HG03521 (cell line): ENCODE results near the gene PTPRE.

Experiments
- ATAC-seq: cut with Tn5 transposase; IDR thresholded peaks from one replicate; pipeline ENCODE4 v1.9.1; 2021; ENCODE audit warnings: mild to moderate bottlenecking, moderate library complexity; ENCODE audit not compliant: unreplicated experiment

The PTPRE gene

GRCh38 chr10:127948791-127949190, 41.9 kb downstream of the PTPRE start:
- no peak for ATAC-seq

DNA sequence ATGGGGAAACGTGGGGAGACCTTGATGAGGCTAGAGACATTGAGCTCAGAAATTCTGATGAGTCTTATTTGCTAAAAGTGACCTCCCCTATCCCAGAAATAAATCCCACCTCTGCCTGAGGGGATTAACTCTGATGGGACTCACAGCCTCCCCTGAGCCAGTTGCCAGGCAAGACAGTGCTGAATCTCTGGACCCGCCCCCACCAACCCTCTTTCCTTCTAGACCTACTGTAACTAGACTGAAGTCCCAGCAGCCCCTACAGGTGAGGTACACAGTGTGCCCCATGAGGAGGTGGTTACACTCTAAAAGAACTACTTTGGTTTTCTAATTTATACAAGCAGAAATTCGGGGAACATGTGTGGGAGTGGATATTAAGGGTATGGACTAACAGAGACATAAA, 42.9 kb downstream of the PTPRE start:
- no peak for ATAC-seq

DNA sequence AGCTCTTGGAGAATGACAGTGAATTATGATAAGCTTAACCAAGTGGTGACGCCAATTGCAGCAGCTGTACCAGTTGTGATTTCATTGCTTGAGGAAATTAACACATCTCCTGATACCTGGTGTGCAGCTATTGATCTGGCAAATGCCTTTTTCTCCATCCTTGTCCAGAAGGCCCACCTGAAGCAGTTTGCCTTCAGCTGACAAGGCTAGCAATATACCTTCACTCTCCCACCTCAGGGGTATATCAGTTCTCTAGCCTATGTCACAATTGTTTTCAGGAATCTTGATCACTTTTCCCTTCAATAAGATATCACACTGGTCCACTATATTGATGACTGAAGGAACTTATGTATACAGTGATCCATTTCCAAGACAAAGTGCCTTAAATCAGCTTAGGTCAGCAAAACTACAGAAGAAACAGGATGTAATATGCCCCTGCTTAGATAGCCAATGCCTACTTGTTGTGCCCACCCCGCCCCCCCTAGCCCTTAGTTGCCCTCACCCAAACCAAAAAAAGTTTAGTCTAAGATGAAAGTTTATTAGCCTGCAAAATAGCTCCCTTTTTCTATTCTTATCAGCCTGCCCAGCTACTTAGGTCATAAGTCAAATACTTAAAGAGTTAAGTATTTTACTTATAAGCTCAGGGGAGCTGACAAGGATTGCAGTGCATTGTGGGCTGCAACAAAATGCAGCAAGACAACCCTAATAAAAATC, 45.1 kb downstream of the PTPRE start:
- no peak for ATAC-seq

DNA sequence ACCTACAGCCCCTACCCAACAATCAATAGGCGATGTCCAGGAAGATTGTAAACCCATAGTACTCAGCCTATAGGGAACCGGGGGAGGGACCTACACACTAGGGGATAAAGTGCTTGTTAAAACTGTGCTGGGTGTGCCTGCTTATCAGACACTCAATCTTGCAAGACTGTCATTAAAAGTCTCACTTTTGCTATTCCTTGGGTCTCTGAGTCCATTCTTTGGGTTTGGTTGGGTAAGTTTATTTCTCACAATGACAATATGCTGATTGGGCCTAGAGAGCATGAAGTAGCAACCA, 45.6 kb downstream of the PTPRE start:
- ATAC-seq, result no peak

DNA sequence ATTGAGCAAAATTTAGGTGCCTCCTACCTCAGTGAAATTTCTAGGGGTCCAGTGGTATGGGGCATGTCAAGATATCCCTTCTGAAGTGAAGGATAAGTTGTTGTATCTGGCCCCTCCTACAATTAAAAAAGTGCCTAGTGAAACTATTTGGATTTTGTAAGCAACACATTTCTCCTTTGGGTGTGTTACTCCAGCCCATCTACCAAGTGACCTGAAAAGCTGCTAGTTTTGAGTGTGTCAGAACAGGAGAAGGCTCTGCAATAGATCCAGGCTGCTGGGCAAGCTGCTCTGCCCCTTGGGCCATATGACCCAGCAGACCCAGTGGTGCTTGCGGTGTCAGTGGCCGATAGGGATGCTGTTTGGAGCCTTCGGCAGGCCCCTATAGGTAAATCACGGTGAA, 46.0 kb downstream of the PTPRE start:
- no peak for ATAC-seq

GRCh38 chr10:127953876-127954275, 47.0 kb downstream of the PTPRE start:
- no peak for ATAC-seq

- ATAC-seq, result no peak
Observed at GRCh38 chr10:127959428-127959827, 52.5 kb downstream of the PTPRE start.

- ATAC-seq, result no peak
Observed at GRCh38 chr10:127961071-127961470, 54.2 kb downstream of the PTPRE start.

- no peak for ATAC-seq
Observed at GRCh38 chr10:127962205-127962604, 55.3 kb downstream of the PTPRE start.

GRCh38 chr10:127963136-127963535, 56.2 kb downstream of the PTPRE start:
- ATAC-seq, result no peak

- no peak for ATAC-seq
Observed at GRCh38 chr10:127964621-127965020, 57.7 kb downstream of the PTPRE start.

DNA sequence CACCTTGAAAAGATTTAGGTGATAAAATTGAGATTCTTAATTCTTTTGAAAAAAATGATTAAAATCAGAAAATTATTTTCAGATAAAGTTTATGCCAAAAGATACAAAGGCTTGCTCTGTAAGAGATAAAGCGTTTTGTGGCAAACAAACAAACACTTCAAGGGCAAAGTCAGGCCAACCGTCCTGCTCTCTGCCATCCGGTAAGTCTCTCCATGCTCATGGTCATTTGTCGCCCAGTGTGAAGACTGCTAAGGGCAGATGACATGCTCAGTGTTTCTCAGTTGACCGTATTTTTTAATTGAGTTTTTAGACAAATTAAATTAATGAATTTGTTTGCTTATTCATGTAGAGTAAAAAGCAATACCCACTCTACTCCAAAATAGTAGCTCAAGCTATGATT, 60.0 kb downstream of the PTPRE start:
- ATAC-seq, result no peak

DNA sequence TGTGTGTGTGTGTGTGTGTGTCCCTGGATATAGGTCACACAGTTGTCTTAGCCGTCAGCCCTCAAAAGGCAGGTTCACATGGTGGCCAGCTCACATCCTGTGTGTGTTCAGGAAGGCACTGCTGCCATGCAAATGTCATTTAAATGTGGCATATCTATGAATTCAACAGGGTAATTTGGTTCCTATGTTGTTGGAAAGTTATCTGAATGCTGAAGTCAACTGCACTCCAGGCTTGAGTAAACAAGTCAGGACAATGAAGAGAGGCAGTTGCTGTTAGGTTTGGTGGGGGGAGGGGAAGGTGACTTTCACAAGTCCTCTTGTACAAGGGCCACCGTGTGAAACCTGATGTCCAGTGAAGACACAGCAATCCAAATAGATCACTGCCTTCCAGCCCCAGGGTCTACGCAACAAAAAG, 61.1 kb downstream of the PTPRE start:
- no peak for ATAC-seq

DNA sequence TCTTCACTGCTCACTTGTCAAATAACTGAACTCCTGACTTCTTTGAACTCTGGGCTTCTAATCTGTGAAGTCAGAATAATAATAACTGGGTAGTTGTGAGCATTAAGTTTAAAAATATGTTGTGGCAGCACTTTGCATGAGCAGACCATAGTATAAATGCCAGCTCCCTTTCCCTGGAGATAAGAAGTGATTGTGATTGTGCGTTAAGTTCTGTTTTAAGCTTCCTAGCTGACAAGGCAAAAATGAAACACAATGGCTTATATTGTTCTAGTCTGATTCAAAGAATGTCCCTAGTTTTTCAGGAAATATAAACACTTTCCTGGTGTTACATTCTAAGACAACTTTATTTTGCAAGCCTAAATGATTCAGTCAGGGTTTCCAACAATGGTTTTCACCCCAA, 61.8 kb downstream of the PTPRE start:
- no peak for ATAC-seq

- ATAC-seq, result no peak
Observed at GRCh38 chr10:127971101-127971946, 64.4 kb downstream of the PTPRE start.

GRCh38 chr10:127971963-127972615, 65.2 kb downstream of the PTPRE start:
- no peak for ATAC-seq

DNA sequence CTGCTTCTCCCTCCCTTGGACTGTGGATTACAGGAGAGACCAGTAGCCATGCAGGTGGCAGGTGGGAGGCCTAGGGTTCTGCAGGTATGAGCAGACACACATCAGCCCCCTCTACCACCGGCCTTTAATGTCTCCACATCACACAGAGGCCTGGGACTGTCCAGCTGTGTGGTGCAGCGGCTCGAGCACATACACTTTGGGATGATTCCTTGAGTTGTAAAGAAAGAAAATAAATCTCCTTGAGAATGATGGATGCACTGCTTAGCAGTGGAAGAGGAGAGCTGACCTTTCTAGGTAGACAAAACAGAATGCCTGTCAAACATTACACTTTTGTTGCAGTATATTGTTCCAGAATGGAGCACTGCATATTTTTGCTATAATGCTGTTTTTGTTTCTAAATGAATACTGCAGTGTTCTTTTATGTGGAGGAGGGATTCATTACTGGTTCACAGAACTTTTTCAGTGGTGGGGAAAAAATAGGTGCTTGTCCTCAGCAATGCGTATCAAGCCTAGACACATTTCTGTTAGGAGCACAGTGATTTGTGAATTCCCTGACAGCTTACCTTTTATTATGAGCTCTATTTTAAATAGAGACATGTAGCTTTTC, 66.0 kb downstream of the PTPRE start:
- no peak for ATAC-seq

GRCh38 chr10:127973791-127974311, 66.9 kb downstream of the PTPRE start:
- ATAC-seq, result no peak

- no peak for ATAC-seq
Observed at GRCh38 chr10:127974911-127975310, 68.0 kb downstream of the PTPRE start.

GRCh38 chr10:127976286-127976685, 69.4 kb downstream of the PTPRE start:
- no peak for ATAC-seq

GRCh38 chr10:127976701-127977356, 69.9 kb downstream of the PTPRE start:
- ATAC-seq, result no peak
